Activated CD8-positive, alpha-beta memory T cell treated with anti-CD3 and anti-CD28 coated beads, Interleukin-2, amount 50 U/mL, for 1 hour (primary cell): ENCODE results near the gene CLIC1.

Source experiments
- DNase-seq: peaks from one replicate; pipeline ENCODE4 v3.0.0-alpha.2; 2020; ENCODE audit errors: extremely low read depth

The CLIC1 gene

GRCh38 chr6:31701666-31702404, 34.5 kb downstream of the CLIC1 start:
- DNase-seq = no peak

GRCh38 chr6:31700740-31701401, 35.5 kb downstream of the CLIC1 start:
- no peak for DNase-seq

- no peak for DNase-seq
Measured at GRCh38 chr6:31697555-31697954, 38.8 kb downstream of the CLIC1 start.

- DNase-seq = no peak
Measured at GRCh38 chr6:31693535-31693934, 42.8 kb downstream of the CLIC1 start.

- no peak for DNase-seq
Measured at GRCh38 chr6:31692886-31693285, 43.4 kb downstream of the CLIC1 start.

- no peak for DNase-seq
Measured at GRCh38 chr6:31692353-31692752, 44.0 kb downstream of the CLIC1 start.

GRCh38 chr6:31691564-31692108, 44.7 kb downstream of the CLIC1 start:
- DNase-seq = no peak

GRCh38 chr6:31691078-31691463, 45.3 kb downstream of the CLIC1 start:
- DNase-seq = no peak

- DNase-seq = no peak
Measured at GRCh38 chr6:31690231-31691077, 45.9 kb downstream of the CLIC1 start.

GRCh38 chr6:31689249-31690110, 46.9 kb downstream of the CLIC1 start:
- DNase-seq = no peak

GRCh38 chr6:31687860-31688693, 48.3 kb downstream of the CLIC1 start:
- no peak for DNase-seq

- no peak for DNase-seq
Measured at GRCh38 chr6:31687321-31687720, 49.0 kb downstream of the CLIC1 start.

- no peak for DNase-seq
Measured at GRCh38 chr6:31686483-31686882, 49.8 kb downstream of the CLIC1 start.

GRCh38 chr6:31683591-31683990, 52.7 kb downstream of the CLIC1 start:
- DNase-seq = no peak

GRCh38 chr6:31681135-31681671, 55.1 kb downstream of the CLIC1 start:
- DNase-seq = no peak
